RWPE2 (cell line): ENCODE data around the gene ZDHHC8.

Experiments used
- ATAC-seq: fragments of 200-7000 bp; cut with Tn5 transposase; 3 replicates; pipeline ENCODE4 v1.9.1; 2021; ENCODE audit warnings: low read depth
- DNase-seq: peaks from one replicate; pipeline ENCODE4 v3.0.0-alpha.2; 2020; ENCODE audit warnings: low spot score
- H3K27ac ChIP-seq: fragments of 450-650 bp; 2 replicates; pipeline ENCODE4 v1.5.1; 2017; ENCODE audit warnings: mild to moderate bottlenecking; ENCODE audit not compliant: poor library complexity, severe bottlenecking
- H3K27me3 ChIP-seq: fragments of 250-450 bp; sonication (Bioruptor Pico); 2 replicates; pipeline ENCODE4 v1.5.1; 2021; ENCODE audit warnings: mild to moderate bottlenecking, moderate library complexity; ENCODE audit not compliant: insufficient read depth, poor library complexity, severe bottlenecking
- H3K36me3 ChIP-seq: fragments of 250-450 bp; sonication (Bioruptor Pico); 2 replicates; pipeline ENCODE4 v1.5.1; 2020; ENCODE audit warnings: low read depth, mild to moderate bottlenecking, moderate library complexity
- H3K4me1 ChIP-seq: fragments of 250-450 bp; sonication (Bioruptor Pico); 2 replicates; pipeline ENCODE4 v1.5.1; 2021; ENCODE audit warnings: mild to moderate bottlenecking, moderate library complexity; ENCODE audit not compliant: insufficient read depth, poor library complexity, severe bottlenecking
- H3K4me3 ChIP-seq: fragments of 250-450 bp; sonication (Bioruptor Pico); 2 replicates; pipeline ENCODE4 v1.5.1; 2021; ENCODE audit warnings: mild to moderate bottlenecking, moderate library complexity; ENCODE audit not compliant: severe bottlenecking
- H3K9me3 ChIP-seq: fragments of 250-450 bp; sonication (Bioruptor Pico); 2 replicates; pipeline ENCODE4 v1.5.1; 2021; ENCODE audit warnings: mild to moderate bottlenecking, moderate library complexity; ENCODE audit not compliant: severe bottlenecking
- CTCF ChIP-seq: fragments of 450-650 bp; IDR thresholded peaks from one replicate; pipeline ENCODE4 v1.5.1; 2017; ENCODE audit warnings: mild to moderate bottlenecking, moderate library complexity; ENCODE audit not compliant: poor library complexity, severe bottlenecking

Gene ZDHHC8

DNA sequence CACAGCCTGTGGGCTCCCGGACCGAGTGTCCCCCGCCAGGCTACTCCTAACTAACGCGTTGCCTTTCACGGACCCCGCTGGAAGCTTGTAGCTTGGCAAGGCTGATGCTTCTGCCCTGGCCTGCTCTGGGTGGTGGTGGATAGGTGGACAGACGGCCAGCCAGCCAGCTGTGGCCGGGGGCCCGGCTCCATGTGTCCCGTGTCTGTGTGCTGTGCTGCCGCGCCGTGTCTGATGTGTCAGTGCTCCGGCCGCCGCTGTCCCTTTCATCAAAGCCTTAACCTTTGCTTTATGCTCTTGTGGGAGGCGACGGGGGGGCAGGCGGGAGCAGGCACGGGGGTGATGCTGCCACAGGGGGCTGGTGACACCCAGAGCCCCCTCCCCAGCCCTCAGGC is 14.2 kb downstream of the ZDHHC8 start:
- H3K4me3 ChIP-seq, result no peak overlapping the region
- H3K27ac ChIP-seq, result no peak overlapping the region
- no peak for TF ChIP-seq CTCF
- H3K27me3 ChIP-seq, result no peaks in the 10 kb centered on the region
- DNase-seq (no peak), ATAC-seq (no peak)
- H3K36me3 ChIP-seq, result no peaks in the 10 kb centered on the region
- H3K4me1 ChIP-seq, result no peaks in the 10 kb centered on the region
- H3K9me3 ChIP-seq, result no peaks in the 10 kb centered on the region

DNA sequence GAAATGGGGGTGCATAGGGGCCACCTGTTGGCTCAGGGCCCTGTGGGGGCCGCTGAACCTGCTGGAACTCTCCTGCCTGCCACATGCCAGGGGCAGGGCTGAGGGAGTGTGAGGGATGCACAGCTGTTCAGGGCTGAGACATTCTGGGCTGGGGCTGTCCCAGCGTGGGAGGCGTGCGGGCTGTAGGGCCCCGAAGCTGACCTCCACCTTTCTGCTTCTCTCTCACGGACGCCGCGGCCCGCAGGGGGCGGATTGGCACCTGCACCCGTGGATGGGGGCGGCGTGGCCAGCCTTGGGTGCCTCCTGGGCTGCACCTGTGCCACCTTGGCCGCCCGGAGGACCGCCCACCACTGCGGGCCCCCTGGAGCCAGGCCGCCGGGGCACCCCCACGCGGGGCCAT is 15.2 kb downstream of the ZDHHC8 start:
- no peak overlapping the region for H3K4me3 ChIP-seq
- no peak for DNase-seq
- no peaks in the 10 kb centered on the region for H3K9me3 ChIP-seq
- H3K4me1 ChIP-seq, result no peaks in the 10 kb centered on the region
- no peaks in the 10 kb centered on the region for H3K36me3 ChIP-seq
- no peak for TF ChIP-seq CTCF
- H3K27me3 ChIP-seq, result no peaks in the 10 kb centered on the region
- H3K27ac ChIP-seq, result no peak overlapping the region
- ATAC-seq, result no peak

GRCh38 chr22:20147237-20147988 is 15.8 kb downstream of the ZDHHC8 start:
- Histone ChIP-seq H3K4me1 (no peaks in the 10 kb centered on the region), H3K36me3 (no peaks in the 10 kb centered on the region), H3K27ac (no peak overlapping the region), H3K4me3 (no peak overlapping the region), H3K9me3 (no peaks in the 10 kb centered on the region), H3K27me3 (no peaks in the 10 kb centered on the region)
- DNase-seq (no peak), ATAC-seq (no peak)
- no peak for TF ChIP-seq CTCF

GRCh38 chr22:20148414-20148813 is 16.8 kb downstream of the ZDHHC8 start:
- H3K27me3 ChIP-seq, result no peaks in the 10 kb centered on the region
- no peaks in the 10 kb centered on the region for H3K4me1 ChIP-seq
- H3K27ac ChIP-seq, result no peak overlapping the region
- H3K9me3 ChIP-seq, result no peaks in the 10 kb centered on the region
- ATAC-seq (no peak), DNase-seq (no peak)
- no peak overlapping the region for H3K4me3 ChIP-seq
- no peaks in the 10 kb centered on the region for H3K36me3 ChIP-seq
- no peak for TF ChIP-seq CTCF
